HG03342 (cell line): ENCODE measurements around the gene SIGLEC9.
A peak's percentile ranks its signal among the peaks of the same experiment; 100 is the strongest.

Experiments
- ATAC-seq: cut with Tn5 transposase; IDR thresholded peaks from one replicate; pipeline ENCODE4 v1.9.1; 2021; ENCODE audit warnings: mild to moderate bottlenecking, moderate library complexity; ENCODE audit not compliant: unreplicated experiment

SIGLEC9 gene

DNA sequence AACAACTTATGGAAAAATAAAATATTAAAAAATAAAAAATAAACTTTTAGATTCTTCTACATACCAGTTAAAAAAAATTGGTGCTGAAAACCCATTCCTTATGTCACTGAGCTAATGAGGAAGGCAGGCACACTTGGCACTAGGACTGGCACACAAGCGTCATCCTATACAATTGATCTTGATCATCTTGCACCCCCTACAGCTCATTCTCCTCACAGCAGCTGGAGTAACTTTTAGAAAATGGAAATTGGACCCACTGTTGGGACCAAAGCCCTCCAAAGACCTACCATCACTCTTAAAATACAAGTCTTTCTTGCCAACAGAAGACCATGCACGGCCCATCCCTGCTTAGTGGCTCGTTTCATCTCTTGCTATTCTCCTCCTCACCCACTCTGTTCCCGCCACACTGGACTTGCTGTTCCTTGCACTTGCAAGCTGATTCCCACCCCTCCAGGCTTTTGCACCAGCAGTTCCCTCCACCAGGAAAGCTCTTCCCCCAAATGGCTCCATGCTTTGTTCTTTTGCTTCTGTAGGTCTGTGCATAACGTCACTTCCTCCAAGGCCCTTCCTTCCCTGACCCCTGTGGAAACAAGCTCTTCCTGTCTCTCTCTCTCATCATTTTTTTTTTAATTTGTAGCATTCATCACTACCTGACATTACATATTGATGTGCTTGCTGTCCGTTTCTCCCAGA lies 28.1 kb upstream of the SIGLEC9 start:
- ATAC-seq = no peak

DNA sequence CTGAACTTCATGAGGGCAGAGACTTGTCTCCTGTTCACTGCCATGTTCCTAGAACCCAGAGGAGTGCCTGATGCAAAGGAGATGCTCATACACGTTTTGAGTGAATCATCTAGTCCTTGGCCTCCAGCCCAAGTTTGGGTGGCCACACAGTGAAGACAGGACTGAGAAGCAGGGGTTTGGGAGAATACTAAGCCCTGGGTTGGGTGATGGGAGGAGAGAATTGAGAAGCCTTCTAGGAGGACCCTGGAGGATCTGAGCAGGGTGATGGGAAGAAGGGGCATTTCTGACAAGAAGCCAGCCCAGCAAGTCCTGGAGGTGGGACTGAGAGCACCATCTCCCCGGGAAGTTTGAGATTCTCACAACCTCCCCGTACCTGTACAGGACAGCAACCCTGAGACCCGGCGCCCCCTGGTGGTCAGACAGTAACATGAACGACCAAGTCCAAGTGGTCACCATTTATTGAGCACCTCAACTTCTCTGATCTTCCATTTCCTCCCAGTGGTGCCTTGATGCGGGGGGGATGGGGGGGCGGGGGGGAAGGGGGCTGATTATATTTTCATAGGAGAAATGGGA lies 27.5 kb upstream of the SIGLEC9 start:
- no peak for ATAC-seq

DNA sequence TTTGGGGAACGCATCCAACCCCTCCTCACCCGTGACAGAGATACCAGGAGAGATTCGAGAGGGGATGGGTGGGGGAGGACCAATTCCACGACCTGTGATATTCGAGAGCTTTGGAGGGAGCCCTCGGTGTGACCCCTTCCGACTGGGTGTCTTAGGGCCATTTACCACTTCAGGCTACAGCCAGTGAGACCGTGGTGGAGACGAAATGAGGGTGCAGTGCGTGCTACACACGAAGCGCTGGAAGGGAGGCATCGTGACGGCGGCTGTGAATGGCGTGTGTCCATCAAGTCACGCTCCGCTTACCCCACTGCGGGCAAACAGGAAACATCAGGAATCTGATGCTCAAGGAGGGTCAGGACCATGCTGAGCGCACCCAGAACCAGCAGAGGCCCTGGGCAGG lies 26.9 kb upstream of the SIGLEC9 start:
- no peak for ATAC-seq

DNA sequence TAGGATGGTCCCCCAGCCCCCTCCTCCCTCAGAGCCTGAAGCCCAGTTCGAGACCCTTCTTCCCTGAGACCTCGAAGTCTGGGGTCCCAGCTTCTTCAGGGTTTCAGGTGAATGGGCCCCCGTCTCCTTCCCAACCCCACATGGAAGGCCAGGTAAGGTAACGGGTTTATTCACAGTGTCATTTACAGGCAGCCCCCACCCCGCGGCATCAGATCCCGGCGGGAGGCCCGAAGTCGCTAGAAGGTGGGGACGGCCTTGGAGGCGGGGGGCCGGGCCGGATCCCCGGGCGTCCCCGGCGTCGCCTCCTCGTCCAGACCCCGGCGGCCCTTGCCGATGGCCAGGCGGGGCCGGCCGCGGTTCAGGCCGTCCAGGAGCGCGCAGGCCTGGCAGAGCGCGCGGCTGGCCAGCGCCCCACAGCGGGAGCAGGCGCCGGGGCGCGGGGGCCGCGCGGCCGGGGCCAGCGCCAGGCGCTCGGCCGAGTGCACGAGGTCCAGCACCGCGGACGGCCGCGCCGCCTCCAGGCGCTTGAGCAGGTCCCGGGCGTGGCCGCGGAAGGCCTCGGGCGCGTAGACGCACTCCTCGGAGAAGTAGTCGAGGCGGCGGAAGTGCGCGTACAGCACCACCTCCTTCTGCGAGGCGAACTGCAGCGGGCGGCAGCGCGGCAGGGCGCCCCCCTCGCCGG lies 26.2 kb upstream of the SIGLEC9 start:
- no peak for ATAC-seq

DNA sequence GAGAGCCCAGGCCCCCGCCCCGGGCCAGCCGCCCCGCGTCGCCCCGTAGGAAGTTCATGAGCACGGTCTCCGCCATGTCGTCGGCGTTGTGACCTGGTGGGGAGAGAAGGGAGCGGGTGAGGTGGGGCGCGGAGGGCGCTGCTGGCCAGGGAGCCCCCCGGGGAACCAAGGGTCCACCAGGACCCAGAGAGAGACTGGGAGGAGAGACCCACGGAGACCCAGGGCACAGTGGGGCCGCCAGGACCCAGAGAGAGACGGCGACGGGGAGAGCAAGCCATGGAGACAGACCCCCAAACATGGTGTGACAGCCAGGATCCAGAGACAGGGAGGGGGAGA lies 25.7 kb upstream of the SIGLEC9 start:
- ATAC-seq = no peak

DNA sequence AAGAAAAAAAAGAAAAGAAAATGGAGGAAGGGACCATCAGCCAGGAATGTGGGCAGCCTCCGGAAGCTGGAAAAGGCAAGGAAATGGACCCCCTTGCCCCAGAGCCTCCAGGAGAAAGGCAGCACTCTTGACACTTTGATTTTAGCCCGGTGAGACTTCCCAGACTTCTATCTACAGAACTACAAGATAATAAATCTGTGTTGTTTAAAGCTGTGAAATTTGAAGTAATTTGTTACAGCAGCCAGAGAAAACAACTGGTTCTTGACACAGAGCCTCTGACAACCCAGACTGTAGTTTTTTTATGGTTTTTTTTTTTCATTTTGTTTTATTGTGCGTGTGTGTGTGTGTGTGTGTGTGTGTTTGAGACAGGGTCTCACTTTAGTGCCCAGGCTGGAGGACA lies 24.1 kb upstream of the SIGLEC9 start:
- ATAC-seq = no peak

DNA sequence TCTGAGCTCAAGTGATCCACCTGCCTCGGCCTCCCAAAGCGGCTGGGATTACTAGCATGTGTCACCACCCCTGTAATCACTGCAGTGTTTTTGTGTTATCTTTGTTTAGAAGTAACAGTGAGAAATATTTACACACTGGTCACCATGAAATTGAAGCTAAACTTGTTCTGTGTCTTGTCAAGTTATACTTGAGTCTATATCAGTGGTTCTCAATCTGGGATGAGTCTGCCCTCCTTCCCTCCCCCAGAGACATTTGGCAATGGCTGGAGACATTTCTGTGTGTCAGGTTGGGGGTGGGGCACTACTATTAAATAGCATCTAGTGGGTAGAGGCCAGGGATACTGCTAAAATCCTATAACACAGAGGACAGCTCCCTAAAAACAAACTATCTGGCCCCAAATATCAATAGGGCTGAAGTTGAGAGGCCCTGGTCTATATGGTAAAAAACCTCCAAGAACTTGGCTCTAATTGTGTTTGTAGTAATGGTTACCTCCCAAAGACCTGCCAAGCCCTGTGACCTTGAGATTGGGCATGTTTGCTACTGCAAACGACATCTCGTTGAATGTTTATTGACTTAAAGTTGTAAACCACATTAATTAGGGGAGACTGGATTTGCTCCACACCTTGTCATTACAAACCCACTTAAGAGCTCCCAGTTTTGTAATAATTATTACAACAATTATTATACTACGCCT lies 23.4 kb upstream of the SIGLEC9 start:
- ATAC-seq = no peak

DNA sequence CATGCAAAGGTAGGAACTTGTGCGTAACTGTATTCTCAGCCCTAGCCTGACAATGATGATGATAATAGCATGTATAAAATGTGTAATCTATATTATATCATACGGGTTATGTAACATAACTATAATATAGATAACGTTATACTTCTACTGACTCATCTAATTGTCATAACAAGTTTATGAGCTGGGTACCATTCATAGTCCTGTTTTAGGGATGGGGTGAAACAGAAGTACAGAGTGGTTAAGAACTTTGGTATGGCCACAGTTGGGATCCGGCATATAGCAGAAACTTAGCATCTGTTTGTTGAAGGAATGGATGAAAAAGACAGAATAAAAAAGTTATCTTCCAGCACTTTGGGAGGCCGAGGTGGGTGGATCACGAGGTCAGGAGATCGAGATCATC lies 21.7 kb upstream of the SIGLEC9 start:
- ATAC-seq = no peak

DNA sequence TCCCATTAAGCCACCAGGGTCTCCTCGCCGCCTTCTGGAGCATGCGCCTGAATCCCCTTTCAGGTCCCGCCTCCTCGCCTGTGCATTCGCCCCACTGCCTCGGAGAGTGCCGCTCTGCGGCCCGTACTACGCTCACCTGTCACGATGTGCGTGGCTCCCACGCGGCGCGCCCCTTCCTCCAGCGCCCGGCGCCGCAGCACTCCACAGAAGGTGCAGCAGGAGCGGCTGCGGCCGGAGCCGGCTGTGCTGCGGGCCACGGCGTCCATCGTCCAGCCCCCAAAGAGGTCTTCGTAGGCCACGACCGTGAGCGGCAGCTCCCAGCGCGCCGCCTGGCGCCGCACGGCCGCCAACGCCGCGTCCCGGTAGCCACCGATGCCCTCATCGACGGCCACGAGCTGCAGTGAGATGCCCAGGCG lies 20.8 kb upstream of the SIGLEC9 start:
- ATAC-seq = no peak

DNA sequence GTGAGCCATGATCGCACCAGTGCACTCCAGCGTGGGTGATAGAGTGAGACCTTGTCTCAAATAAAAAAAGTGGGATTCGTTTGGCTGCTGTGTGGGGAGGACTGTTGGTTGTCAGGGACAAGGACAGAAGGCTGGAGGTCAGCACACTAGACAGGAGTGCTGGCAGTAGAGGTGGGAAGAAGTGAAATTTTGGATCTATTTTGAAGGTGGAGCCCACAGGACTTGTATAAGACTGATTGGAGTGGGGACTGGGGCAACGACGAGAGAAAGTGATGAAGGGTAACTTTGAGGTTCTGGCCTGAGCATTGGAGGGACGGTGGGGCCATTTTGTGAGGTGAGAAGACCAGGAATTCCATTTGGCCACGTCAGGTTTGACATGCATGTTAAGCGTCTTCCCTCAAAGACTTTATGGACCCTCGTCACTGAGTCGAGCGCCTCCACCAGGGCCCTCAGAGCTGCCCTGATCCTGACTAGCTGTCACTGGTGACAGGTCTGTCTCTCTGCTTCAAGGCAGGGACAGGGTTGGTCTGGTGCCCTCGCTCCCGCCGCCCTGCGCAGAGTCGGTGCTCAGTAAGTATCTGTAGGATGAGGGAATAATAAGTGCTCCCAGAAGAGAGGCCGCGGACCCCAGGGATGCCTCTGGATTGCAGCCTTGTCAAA lies 17.2 kb upstream of the SIGLEC9 start:
- ATAC-seq = peak; percentile 5

DNA sequence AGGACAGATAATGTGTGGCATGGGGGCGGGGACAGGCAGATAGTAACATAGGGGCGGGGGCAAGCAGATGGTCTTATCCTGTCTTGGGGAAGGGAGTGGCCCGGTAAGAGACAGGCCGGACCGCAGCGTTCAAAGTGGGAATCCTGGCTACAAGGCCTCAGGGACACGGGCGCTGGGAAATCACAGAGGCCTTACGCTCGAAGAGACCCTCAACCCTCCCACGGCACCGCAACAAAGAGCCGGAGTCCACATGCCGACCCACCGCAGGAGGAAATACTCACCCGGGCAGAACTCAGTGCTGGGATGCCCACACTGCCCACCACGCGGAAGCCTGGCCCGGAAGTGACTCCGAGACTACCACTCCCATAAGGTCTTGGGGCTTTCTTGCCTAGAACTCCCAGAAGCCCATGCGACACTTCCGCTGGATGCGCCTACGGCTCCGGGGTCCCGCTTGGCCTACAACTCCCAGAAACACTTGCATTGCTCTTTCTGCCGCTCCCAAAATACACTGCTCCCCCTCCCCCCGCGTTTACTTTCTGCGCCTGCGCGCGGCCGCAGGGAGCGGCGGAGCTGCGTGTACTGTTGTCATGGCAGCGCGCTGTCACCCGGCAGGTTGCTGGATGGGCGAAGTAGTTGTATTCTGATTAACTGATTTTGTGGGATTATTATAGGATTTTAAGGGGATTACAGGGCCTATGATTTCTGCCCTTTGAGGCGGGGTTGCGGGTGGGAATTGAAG lies 16.5 kb upstream of the SIGLEC9 start, which contains the start of gene CTU1:
CTU1 (minus strand) TSS at position 344 of the 739 bp plus-strand sequence. CDS start 3,840 bp downstream, outside the sequence.
- ATAC-seq = peak; percentile 93

DNA sequence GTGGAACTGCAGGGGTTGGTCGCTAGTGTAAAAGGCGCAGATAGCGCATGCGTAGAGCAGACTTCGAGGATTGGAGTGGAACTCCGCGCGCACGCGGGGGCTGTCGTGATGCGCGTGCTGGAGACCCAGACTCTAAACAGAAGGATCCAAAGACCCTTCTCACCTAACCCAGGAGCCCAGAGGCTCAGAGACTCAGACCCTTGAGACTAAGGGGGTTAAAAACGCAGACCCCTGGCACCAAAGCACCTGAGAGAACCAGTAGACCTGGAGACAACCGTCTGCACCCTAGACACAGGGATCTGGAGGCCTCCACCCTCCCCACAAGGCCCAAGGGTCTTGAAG lies 15.9 kb upstream of the SIGLEC9 start:
- ATAC-seq = peak; percentile 26

DNA sequence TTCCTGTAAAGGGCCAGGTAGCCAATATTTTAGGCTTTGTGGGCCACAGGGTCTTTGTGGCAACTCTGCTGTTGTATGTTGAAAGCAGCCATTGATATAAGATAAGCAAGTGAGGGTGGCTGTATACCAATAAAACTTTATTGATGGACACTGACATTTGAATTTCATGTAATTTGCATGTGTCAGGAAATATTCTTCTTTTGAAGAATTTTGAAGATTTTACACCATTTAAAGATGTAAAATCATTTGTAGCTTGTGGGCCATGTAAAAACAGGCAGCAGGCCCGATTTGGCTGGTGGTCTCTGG lies 14.1 kb upstream of the SIGLEC9 start:
- ATAC-seq = no peak

DNA sequence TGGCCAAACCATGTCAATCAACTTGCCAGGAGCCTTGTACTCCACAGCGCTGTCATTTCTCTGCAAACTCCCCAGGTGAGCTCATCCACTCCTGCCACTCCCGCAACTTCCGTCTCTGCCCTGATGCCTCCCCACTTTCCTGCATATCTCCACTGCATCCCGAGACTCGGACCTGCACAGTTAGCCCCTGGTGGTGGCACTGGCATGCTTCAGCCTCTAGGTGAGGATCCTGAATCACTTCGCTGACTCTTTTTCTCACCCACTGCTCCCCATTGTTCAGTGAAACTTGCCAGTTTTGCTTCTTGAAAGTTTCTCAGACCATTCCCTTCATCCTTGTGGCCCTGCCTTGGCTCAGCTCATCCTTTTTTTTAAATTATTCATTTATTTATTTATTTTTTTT lies 13.1 kb upstream of the SIGLEC9 start:
- no peak for ATAC-seq

DNA sequence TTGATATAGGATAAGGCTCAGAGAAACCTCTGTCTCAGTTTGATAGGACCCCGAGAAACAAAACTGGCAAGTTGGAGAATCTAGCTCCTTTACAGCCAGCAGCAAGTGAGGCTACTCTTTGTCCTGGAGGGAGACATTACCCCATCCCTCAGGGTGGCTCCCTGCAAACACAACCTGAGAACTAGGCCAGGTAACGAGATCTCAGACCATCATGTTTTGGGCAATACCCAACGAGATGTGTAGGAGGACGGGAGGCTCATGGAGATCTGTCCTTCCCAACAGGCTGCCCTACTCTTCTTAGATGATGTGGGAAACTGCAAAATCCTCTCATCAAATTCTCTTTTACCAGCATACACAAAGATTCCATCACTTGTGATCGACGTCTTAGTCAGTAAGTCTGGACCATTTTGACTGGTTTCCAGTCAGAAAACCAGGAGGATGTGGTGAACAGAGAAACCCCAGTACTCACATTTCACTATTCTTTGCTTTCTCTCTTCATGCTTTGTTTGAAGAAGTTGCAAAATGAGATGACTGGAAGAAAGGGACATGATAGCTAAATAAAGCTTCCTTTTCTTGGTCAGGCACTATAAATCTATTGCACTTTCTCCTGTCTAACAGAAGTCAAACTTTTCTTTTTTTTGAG lies 10.5 kb upstream of the SIGLEC9 start:
- ATAC-seq = no peak

DNA sequence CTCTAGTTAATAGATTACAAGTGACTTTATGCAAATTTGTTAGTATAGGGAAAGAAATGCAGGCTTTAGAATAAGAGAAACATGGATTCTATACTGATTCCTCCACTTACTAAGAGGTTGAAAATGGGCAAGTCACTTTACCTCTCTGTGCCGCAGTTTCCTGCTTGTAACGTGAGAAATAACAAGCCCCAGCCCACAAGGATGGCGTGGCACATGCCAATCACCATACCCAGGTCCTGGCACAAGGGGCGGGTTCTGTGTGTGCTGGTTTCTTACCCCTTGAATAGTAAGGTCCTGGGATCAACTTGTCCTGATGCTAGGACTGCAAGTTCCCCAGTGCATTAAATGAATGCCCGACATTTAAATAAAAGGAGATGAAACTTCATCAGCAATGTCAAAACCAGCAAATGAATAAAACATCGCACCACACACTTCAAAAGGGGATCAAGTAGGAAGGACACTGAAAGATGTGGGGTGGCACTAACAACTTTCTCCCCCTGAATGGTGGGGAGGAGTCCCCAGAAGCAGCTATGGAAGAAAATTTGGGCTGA lies 7.9 kb upstream of the SIGLEC9 start:
- no peak for ATAC-seq

DNA sequence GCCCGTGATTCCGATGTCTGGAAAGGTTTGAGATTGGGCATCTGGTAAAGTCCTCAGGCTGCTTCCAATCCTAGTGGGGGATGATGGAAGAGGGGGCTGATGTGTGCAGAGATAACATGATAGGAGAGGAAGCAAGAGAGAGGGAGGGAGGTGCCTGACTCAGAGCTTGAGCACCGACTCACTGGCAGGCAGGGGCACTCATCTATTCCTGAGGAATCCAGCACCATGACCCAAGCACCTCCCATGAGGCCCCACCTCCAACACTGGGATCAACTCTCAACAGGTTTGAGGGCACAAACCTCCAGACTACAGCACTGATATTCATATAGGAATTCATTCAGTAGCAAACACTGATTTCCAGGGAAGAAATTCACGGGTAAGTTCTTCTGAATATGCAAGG lies 5.6 kb upstream of the SIGLEC9 start:
- no peak for ATAC-seq

DNA sequence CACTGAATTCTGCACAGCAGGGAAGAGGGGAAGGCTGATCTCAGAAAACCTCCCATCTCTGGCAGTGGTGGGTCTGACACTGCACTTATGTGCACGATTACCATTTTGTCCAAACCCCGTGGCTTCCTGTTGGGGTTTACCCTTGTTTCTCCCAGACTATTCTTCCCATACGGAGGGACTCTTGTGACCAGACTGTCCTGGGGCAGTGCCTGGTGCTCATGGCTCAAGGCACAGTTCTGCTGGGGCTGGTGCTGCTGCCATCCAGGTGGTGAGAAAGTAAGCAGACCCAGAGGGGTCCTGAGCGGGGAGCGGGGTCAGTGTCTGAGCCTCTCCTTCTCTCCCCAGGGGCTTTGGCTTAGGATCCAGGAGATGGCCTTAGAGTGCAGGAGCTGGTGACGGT lies 5.1 kb upstream of the SIGLEC9 start:
- ATAC-seq = no peak

DNA sequence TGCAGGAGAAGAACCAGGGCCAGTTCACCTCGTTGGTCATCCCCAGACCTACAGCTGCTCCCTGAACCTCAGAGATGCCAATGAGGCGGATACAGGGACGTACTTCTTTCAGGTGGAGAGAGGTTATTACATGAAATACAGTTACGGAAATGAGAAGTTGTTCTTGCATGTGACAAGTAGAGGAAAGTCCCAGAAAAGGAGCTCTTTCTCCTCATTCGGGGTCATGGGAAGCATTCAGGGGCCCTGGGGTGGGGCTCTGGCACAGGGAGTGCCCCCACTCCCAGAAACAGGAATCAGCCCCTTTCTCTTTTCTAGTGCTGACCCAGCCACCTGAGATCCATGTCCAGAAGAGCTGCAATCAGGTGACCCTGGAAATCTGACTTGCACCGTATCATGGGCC lies 4.5 kb upstream of the SIGLEC9 start:
- no peak for ATAC-seq

DNA sequence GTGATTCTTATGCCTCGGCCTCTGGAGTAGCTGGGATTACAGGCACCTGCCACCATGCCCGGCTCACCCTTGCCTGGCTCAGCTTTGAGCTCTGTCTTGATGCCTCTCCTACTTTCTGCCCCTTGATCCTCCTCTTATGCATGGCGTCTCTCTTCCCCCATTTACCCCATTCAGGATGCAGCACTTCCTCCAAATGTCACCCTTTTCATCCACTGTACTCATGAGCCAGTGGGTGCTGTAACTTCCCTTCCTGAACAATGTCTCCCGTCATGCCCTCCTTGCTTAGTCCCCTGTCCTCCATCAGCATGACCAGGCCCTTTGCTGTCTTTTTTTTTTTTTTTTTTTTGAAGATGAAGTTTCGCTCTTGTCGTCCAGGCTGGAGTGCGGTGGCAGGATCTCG lies 3.4 kb upstream of the SIGLEC9 start:
- no peak for ATAC-seq
